Neural cell (in vitro differentiated cells): ENCODE data around the gene IWS1. TPM values are rescaled to one million over a fixed set of nuclear protein-coding genes. Genes with fewer than 3 reads are reported as not detected.

Experiments
- H2AFZ ChIP-seq: fragments of 200-600, 300-800 bp; sonication (generic), shearing (Covaris generic); 2 replicates; pipeline ENCODE4 v1.6.0; 2014; ENCODE audit warnings: low read depth, mild to moderate bottlenecking, antibody characterized with exemption, low read length, moderate library complexity
- H3F3A ChIP-seq: fragments of 200-600 bp; shearing (Covaris generic); 2 replicates; pipeline ENCODE4 v1.6.1; 2016; ENCODE audit warnings: mild to moderate bottlenecking, moderate library complexity, mixed read lengths, antibody characterized with exemption, low read length; ENCODE audit not compliant: insufficient read depth, poor library complexity, severe bottlenecking
- H3K27ac ChIP-seq: fragments of 200-600, 300-800 bp; sonication (generic), shearing (Covaris generic); 2 replicates; pipeline ENCODE4 v1.5.1; 2014; ENCODE audit warnings: mild to moderate bottlenecking, low read length, moderate library complexity
- H3K27me3 ChIP-seq: fragments of 300-800, 200-600 bp; sonication (generic), shearing (Covaris generic); 2 replicates; pipeline ENCODE4 v1.6.0; 2014; ENCODE audit warnings: mild to moderate bottlenecking, low read depth, low read length, moderate library complexity; ENCODE audit not compliant: insufficient read depth
- H3K36me3 ChIP-seq: fragments of 300-800, 200-600 bp; sonication (generic), shearing (Covaris generic); 2 replicates; pipeline ENCODE4 v1.5.1; 2014; ENCODE audit warnings: mild to moderate bottlenecking, antibody characterized with exemption, low read length, moderate library complexity; ENCODE audit not compliant: insufficient read depth
- H3K4me2 ChIP-seq: fragments of 300-800, 200-600 bp; sonication (generic), shearing (Covaris generic); 2 replicates; pipeline ENCODE4 v1.6.0; 2014; ENCODE audit warnings: mild to moderate bottlenecking, low read length
- H3K4me3 ChIP-seq: fragments of 300-800, 200-600 bp; sonication (generic), shearing (Covaris generic); 2 replicates; pipeline ENCODE4 v1.5.1; 2014; ENCODE audit warnings: mild to moderate bottlenecking, low read length, moderate library complexity
- H3K79me2 ChIP-seq: fragments of 200-600 bp; shearing (Covaris generic); replicated peaks from 2 replicates; pipeline ENCODE4 v1.6.0; 2014; ENCODE audit warnings: mild to moderate bottlenecking, low read length, moderate library complexity; ENCODE audit not compliant: insufficient read depth
- H3K9ac ChIP-seq: fragments of 300-800, 200-600 bp; sonication (generic), shearing (Covaris generic); 2 replicates; pipeline ENCODE4 v1.6.1; 2016; ENCODE audit warnings: mild to moderate bottlenecking, low read length, mixed read lengths
- H3K9me2 ChIP-seq: fragments of 200-600 bp; shearing (Covaris generic); 2 replicates; pipeline ENCODE4 v1.6.1; 2016; ENCODE audit warnings: mild to moderate bottlenecking, low read length, mixed read lengths; ENCODE audit not compliant: insufficient read depth
- H3K9me3 ChIP-seq: fragments of 200-600, 300-800 bp; sonication (generic), shearing (Covaris generic); 2 replicates; pipeline ENCODE4 v1.6.1; 2016; ENCODE audit warnings: mild to moderate bottlenecking, mixed run types, low read length, moderate library complexity, mixed read lengths
- H4K20me1 ChIP-seq: fragments of 200-600 bp; shearing (Covaris generic); 2 replicates; pipeline ENCODE4 v1.6.1; 2016; ENCODE audit warnings: mild to moderate bottlenecking, mixed run types; ENCODE audit not compliant: insufficient read depth
- EP300 ChIP-seq: fragments of 450-650 bp; conservative IDR thresholded peaks from 2 replicates; pipeline ENCODE4 v1.6.1; 2014; ENCODE audit warnings: antibody characterized with exemption, mild to moderate bottlenecking, moderate library complexity; ENCODE audit not compliant: poor library complexity, severe bottlenecking
- EZH2 ChIP-seq: fragments of 200-600, 300-800 bp; shearing (Covaris generic), sonication (generic); IDR thresholded peaks from 2 replicates; pipeline ENCODE4 v1.6.1; 2014; ENCODE audit warnings: antibody characterized with exemption, low read length, borderline replicate concordance, mild to moderate bottlenecking; ENCODE audit not compliant: insufficient read depth, poor library complexity, severe bottlenecking
- MXI1 ChIP-seq: fragments of 450-650 bp; conservative IDR thresholded peaks from 2 replicates; pipeline ENCODE4 v1.6.1; 2014; ENCODE audit warnings: antibody characterized with exemption, mild to moderate bottlenecking; ENCODE audit not compliant: poor library complexity, severe bottlenecking
- POLR2AphosphoS5 ChIP-seq: IDR thresholded peaks from 2 replicates; pipeline ENCODE4 v1.6.1; 2012
- RAD21 ChIP-seq: fragments of 450-650 bp; conservative IDR thresholded peaks from 2 replicates; pipeline ENCODE4 v1.6.1; 2014; ENCODE audit warnings: antibody characterized with exemption, mild to moderate bottlenecking, moderate library complexity
- SMC3 ChIP-seq: fragments of 450-650 bp; conservative IDR thresholded peaks from 2 replicates; pipeline ENCODE4 v1.6.1; 2014; ENCODE audit warnings: antibody characterized with exemption, mild to moderate bottlenecking, moderate library complexity; ENCODE audit not compliant: poor library complexity
- TAF1 ChIP-seq: IDR thresholded peaks from 2 replicates; pipeline ENCODE4 v1.6.1; 2012; ENCODE audit warnings: low read depth
- polyA plus RNA-seq: library from polyadenylated mRNA; depleted of rRNA; stranded (reverse); fragments of >200 nt; gene quantifications from 2 replicates; pipeline ENCODE4 v1.2.3, GENCODE V29; 2014
- TF ChIP-seq, protein P1 (sequence below): IDR thresholded peaks from 2 replicates; pipeline ENCODE4 v1.6.1; 2012; ENCODE audit warnings: borderline replicate concordance
- TF ChIP-seq, protein P2 (sequence below): fragments of 450-650 bp; IDR thresholded peaks from 2 replicates; pipeline ENCODE4 v1.5.1; 2014; ENCODE audit warnings: antibody characterized with exemption, mild to moderate bottlenecking, moderate library complexity; ENCODE audit not compliant: poor library complexity, severe bottlenecking

IWS1 gene
- polyA plus RNA-seq, 1 donor from 2014 or later: 49.3 TPM

DNA sequence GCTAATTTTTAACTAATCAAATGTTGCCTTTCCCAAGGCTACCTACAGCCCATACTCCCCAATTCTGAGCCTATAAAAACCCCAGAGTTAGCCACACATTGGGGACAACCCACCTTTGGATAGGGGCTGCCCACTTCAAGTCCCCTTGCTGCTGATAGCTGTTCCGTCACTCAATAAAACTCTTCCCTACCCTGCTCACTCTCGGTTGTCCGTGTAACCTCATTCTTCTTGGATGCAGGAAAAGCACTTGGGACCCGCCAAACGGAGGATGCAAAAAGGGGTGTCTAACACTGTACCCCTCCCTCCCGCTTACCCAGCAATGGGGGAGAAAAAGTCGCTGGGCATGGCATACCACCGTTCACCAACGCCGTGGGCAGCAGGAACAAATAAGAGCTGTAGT, 12.2 kb downstream of the IWS1 start:
- H3K27ac ChIP-seq: no peak overlapping the region
- H3K9me3 ChIP-seq: no peaks in the 10 kb centered on the region
- H3K79me2 ChIP-seq: peaks cover 52% of the 10 kb centered on the region
- TF ChIP-seq EP300: no peak
- TF ChIP-seq, protein P1, sequence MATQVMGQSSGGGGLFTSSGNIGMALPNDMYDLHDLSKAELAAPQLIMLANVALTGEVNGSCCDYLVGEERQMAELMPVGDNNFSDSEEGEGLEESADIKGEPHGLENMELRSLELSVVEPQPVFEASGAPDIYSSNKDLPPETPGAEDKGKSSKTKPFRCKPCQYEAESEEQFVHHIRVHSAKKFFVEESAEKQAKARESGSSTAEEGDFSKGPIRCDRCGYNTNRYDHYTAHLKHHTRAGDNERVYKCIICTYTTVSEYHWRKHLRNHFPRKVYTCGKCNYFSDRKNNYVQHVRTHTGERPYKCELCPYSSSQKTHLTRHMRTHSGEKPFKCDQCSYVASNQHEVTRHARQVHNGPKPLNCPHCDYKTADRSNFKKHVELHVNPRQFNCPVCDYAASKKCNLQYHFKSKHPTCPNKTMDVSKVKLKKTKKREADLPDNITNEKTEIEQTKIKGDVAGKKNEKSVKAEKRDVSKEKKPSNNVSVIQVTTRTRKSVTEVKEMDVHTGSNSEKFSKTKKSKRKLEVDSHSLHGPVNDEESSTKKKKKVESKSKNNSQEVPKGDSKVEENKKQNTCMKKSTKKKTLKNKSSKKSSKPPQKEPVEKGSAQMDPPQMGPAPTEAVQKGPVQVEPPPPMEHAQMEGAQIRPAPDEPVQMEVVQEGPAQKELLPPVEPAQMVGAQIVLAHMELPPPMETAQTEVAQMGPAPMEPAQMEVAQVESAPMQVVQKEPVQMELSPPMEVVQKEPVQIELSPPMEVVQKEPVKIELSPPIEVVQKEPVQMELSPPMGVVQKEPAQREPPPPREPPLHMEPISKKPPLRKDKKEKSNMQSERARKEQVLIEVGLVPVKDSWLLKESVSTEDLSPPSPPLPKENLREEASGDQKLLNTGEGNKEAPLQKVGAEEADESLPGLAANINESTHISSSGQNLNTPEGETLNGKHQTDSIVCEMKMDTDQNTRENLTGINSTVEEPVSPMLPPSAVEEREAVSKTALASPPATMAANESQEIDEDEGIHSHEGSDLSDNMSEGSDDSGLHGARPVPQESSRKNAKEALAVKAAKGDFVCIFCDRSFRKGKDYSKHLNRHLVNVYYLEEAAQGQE: no peak
- TF ChIP-seq POLR2AphosphoS5: no peak
- TF ChIP-seq SMC3: no peak
- no peak for TF ChIP-seq RAD21
- no peak for TF ChIP-seq EZH2
- TF ChIP-seq MXI1: no peak
- TF ChIP-seq TAF1: no peak
- TF ChIP-seq, protein P2, sequence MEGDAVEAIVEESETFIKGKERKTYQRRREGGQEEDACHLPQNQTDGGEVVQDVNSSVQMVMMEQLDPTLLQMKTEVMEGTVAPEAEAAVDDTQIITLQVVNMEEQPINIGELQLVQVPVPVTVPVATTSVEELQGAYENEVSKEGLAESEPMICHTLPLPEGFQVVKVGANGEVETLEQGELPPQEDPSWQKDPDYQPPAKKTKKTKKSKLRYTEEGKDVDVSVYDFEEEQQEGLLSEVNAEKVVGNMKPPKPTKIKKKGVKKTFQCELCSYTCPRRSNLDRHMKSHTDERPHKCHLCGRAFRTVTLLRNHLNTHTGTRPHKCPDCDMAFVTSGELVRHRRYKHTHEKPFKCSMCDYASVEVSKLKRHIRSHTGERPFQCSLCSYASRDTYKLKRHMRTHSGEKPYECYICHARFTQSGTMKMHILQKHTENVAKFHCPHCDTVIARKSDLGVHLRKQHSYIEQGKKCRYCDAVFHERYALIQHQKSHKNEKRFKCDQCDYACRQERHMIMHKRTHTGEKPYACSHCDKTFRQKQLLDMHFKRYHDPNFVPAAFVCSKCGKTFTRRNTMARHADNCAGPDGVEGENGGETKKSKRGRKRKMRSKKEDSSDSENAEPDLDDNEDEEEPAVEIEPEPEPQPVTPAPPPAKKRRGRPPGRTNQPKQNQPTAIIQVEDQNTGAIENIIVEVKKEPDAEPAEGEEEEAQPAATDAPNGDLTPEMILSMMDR: no peak
- H4K20me1 ChIP-seq: no peaks in the 10 kb centered on the region
- H3K4me2 ChIP-seq: no peak overlapping the region
- H3K9ac ChIP-seq: no peak overlapping the region
- no peaks in the 10 kb centered on the region for H3K9me2 ChIP-seq
- H3K4me3 ChIP-seq: no peak overlapping the region
- no peak overlapping the region for H2AFZ ChIP-seq
- no peaks in the 10 kb centered on the region for H3F3A ChIP-seq
- H3K27me3 ChIP-seq: no peaks in the 10 kb centered on the region
- peaks cover 7% of the 10 kb centered on the region for H3K36me3 ChIP-seq

DNA sequence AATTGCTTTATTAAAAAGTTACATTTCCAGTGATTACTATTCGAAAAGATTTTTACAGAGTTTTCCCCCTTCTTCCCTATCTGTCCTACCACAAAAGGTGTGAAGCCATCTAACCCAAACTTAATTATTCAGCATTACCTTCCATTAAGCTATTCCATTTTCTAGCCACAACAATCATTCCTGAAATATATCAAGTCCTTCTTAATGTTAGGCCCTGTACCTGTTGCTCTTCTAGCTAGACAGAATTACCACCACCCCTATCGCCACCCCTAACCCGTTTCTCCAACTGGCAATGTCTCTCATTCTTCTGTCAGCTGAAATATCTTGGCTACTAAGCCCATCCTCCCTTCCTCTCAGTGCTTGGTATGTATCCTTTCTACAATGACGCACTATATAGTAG, 13.9 kb downstream of the IWS1 start:
- Histone ChIP-seq H3K9me3 (no peaks in the 10 kb centered on the region), H3K36me3 (peaks cover 5% of the 10 kb centered on the region), H3K4me3 (no peak overlapping the region), H3K9me2 (no peaks in the 10 kb centered on the region), H2AFZ (no peak overlapping the region), H3F3A (no peaks in the 10 kb centered on the region), H4K20me1 (no peaks in the 10 kb centered on the region), H3K4me2 (no peak overlapping the region), H3K27me3 (no peaks in the 10 kb centered on the region), H3K27ac (no peak overlapping the region), H3K9ac (no peak overlapping the region), H3K79me2 (peaks cover 54% of the 10 kb centered on the region)
- TF ChIP-seq, protein P1: no peak
- TF ChIP-seq EZH2: no peak
- TF ChIP-seq POLR2AphosphoS5: no peak
- TF ChIP-seq SMC3: no peak
- no peak for TF ChIP-seq MXI1
- no peak for TF ChIP-seq EP300
- TF ChIP-seq RAD21: no peak
- TF ChIP-seq, protein P2: no peak
- TF ChIP-seq TAF1: no peak
